ENCODE data around the gene HNRNPH2. TPM values are rescaled to one million over a fixed set of nuclear protein-coding genes. Genes with fewer than 3 reads are reported as not detected.

The HNRNPH2 gene
- total RNA-seq, 3 donors from 2014 or later (not counting 1 experiment from before 2014, with no cell fraction given), result 47.3 to 56.1 (median 52.9) TPM

- 100% methylated on average over 3 of the region's 3 CpGs for WGBS (ENCODE audit: insufficient coverage)
- Histone ChIP-seq H3K27me3 (ENCODE audit: control insufficient read depth, insufficient read depth, low read length) (no peaks in the 10 kb centered on the region), H3K36me3 (ENCODE audit: control insufficient read depth, insufficient read depth, low read length) (peaks cover 5% of the 10 kb centered on the region), H3K4me3 (ENCODE audit: low read length) (no peak overlapping the region), H3K9me3 (ENCODE audit: control insufficient read depth, insufficient read depth, low read length) (no peaks in the 10 kb centered on the region), H3K27ac (ENCODE audit: low read length) (no peak overlapping the region), H3K4me1 (ENCODE audit: control insufficient read depth, insufficient read depth, low read length) (peaks cover 12% of the 10 kb centered on the region)
- H3K27ac Mint-ChIP-seq, result no peak overlapping the region
- peaks cover 8 to 14% of the 10 kb centered on the region in 2 donors for H3K4me1 Mint-ChIP-seq
- H3K4me3 Mint-ChIP-seq, result no peak overlapping the region
- DNase-seq (no peak), ATAC-seq (no peak)
- no peaks in the 10 kb centered on the region for H3K36me3 Mint-ChIP-seq
- intact Hi-C loops (cut with micrococcal nuclease), result no loop called here
- H3K9me3 Mint-ChIP-seq, result no peaks in the 10 kb centered on the region
- no peaks in the 10 kb centered on the region for H3K27me3 Mint-ChIP-seq (ENCODE audit: low read depth in 2 of 2)
- TF ChIP-seq CTCF (IDR thresholded peaks at IDR 0.05), result no peak
Observed at GRCh38 chrX:101388604-101389003, 19.4 kb upstream of the HNRNPH2 start.

- H3K36me3 ChIP-seq (ENCODE audit: control insufficient read depth, insufficient read depth, low read length), result peaks cover 9% of the 10 kb centered on the region
- intact Hi-C loops (cut with micrococcal nuclease), result loop anchor here (2.0 kb wide), 2 partner anchors 16 to 42 kb away; partner anchors contain the start of genes GLA and TIMM8A
- peaks cover 12% of the 10 kb centered on the region for H3K4me1 ChIP-seq (ENCODE audit: control insufficient read depth, insufficient read depth, low read length)
- H3K4me3 ChIP-seq (ENCODE audit: low read length), result peak within 1 kb of the TSS; percentile 74
- H3K27ac ChIP-seq (ENCODE audit: low read length), result peak within 1 kb of the TSS; percentile 89
- peak within 1 kb of the TSS; percentile 87 to 89 for H3K27ac Mint-ChIP-seq
- ATAC-seq (peak; percentile 94 to 97 (median 96)), DNase-seq (peak; percentile 60 to 90)
- no peaks in the 10 kb centered on the region for H3K9me3 ChIP-seq (ENCODE audit: control insufficient read depth, insufficient read depth, low read length)
- H3K36me3 Mint-ChIP-seq, result no peaks in the 10 kb centered on the region
- H3K27me3 Mint-ChIP-seq (ENCODE audit: low read depth in 2 of 2), result no peaks in the 10 kb centered on the region
- H3K9me3 Mint-ChIP-seq, result no peaks in the 10 kb centered on the region
- no peaks in the 10 kb centered on the region for H3K27me3 ChIP-seq (ENCODE audit: control insufficient read depth, insufficient read depth, low read length)
- peak within 1 kb of the TSS; percentile 91 for H3K4me3 Mint-ChIP-seq
- peak; percentile 57 for TF ChIP-seq CTCF (IDR thresholded peaks at IDR 0.05)
- under 1% methylated on average over 42 of the region's 47 CpGs for WGBS (ENCODE audit: insufficient coverage)
- peaks cover 8 to 14% of the 10 kb centered on the region in 2 donors for H3K4me1 Mint-ChIP-seq
Observed at GRCh38 chrX:101390664-101391525, 17.1 kb upstream of the HNRNPH2 start, which contains the start of gene RPL36A. TSS of gene RPL36A (plus strand) at chrX:101391011. CDS start at chrX:101391044, 33 bp downstream.

GRCh38 chrX:101391831-101392230 lies 16.2 kb upstream of the HNRNPH2 start:
- Mint-ChIP-seq H3K4me3 (peak overlapping the region; percentile 91), H3K9me3 (no peaks in the 10 kb centered on the region), H3K27ac (peak overlapping the region; percentile 87 to 89), H3K27me3 (ENCODE audit: low read depth in 2 of 2) (no peaks in the 10 kb centered on the region), H3K36me3 (no peaks in the 10 kb centered on the region), H3K4me1 (peaks cover 8 to 14% of the 10 kb centered on the region in 2 donors)
- ATAC-seq (no peak), DNase-seq (no peak)
- Histone ChIP-seq H3K4me3 (ENCODE audit: low read length) (peak overlapping the region; percentile 74), H3K9me3 (ENCODE audit: control insufficient read depth, insufficient read depth, low read length) (no peaks in the 10 kb centered on the region), H3K27me3 (ENCODE audit: control insufficient read depth, insufficient read depth, low read length) (no peaks in the 10 kb centered on the region), H3K36me3 (ENCODE audit: control insufficient read depth, insufficient read depth, low read length) (peaks cover 10% of the 10 kb centered on the region), H3K4me1 (ENCODE audit: control insufficient read depth, insufficient read depth, low read length) (peaks cover 12% of the 10 kb centered on the region), H3K27ac (ENCODE audit: low read length) (peak overlapping the region; percentile 89)
- TF ChIP-seq CTCF (IDR thresholded peaks at IDR 0.05), result no peak
- WGBS (ENCODE audit: insufficient coverage), result 64% methylated on average over 1 of the region's 6 CpGs
- intact Hi-C loops (cut with micrococcal nuclease), result loop anchor here (2.0 kb wide), 2 partner anchors 15 to 43 kb away; partner anchors contain the start of genes GLA and TIMM8A

Measured in natural killer cell (primary cell).